IMR-90 (cell line): ENCODE data around the gene WDR89. TPM values are rescaled to one million over a fixed set of nuclear protein-coding genes. Genes with fewer than 3 reads are reported as not detected.

Source experiments
- ATAC-seq: fragments of 200-7000 bp; cut with Tn5 transposase; 2 replicates; pipeline ENCODE4 v1.9.1; 2020; ENCODE audit warnings: low read depth, mild to moderate bottlenecking, moderate library complexity
- BruUV-seq: library from RNA; stranded (reverse); fragments of 400-500 nt; replicated peaks from 2 replicates; lab custom pipeline; 2021; lab: Mats Ljungman, UMichigan
- CTCF ChIA-PET: fragments of 300-600 bp; formaldehyde crosslinking; extraction: SDS; loops from one replicate; lab custom pipeline; 2021; ENCODE audit warnings: antibody characterized with exemption; lab: Yijun Ruan, JAX
- POLR2A ChIA-PET: fragments of 300-600 bp; sonication (Branson Sonifier 250); formaldehyde crosslinking; loops from one replicate; lab custom pipeline; 2022; ENCODE audit warnings: antibody characterized with exemption; ENCODE audit not compliant: unreplicated experiment; lab: Charles Lee
- DNase-seq: peaks from one replicate; pipeline ENCODE4 v3.0.0; 2013
- H2AFZ ChIP-seq: replicated peaks from 2 replicates; pipeline ENCODE3; 2013; ENCODE audit warnings: low read length, mild to moderate bottlenecking; ENCODE audit not compliant: poor library complexity
- H2AK5ac ChIP-seq: 2 replicates; pipeline ENCODE4 v1.6.1; 2013; ENCODE audit warnings: low read depth, low read length, inconsistent platforms
- H2AK9ac ChIP-seq: replicated peaks from 2 replicates; pipeline ENCODE3; 2013; ENCODE audit warnings: mild to moderate bottlenecking, low read depth, low read length, moderate library complexity; ENCODE audit not compliant: poor library complexity
- H2BK120ac ChIP-seq: 2 replicates; pipeline ENCODE4 v1.6.1; 2013; ENCODE audit warnings: low read depth, low read length, inconsistent platforms
- H2BK15ac ChIP-seq: 3 replicates; pipeline ENCODE4 v1.6.1; 2013; ENCODE audit warnings: low read depth, low read length, inconsistent platforms
- H2BK20ac ChIP-seq: 2 replicates; pipeline ENCODE4 v1.6.1; 2013; ENCODE audit warnings: low read depth, mild to moderate bottlenecking, inconsistent platforms, low read length, moderate library complexity
- H2BK5ac ChIP-seq: 2 replicates; pipeline ENCODE4 v1.6.1; 2013; ENCODE audit warnings: mild to moderate bottlenecking, low read depth, low read length, inconsistent platforms; ENCODE audit not compliant: poor library complexity, severe bottlenecking
- H3K14ac ChIP-seq: replicated peaks from 2 replicates; pipeline ENCODE4 v1.6.1; 2013; ENCODE audit warnings: low read depth, low read length, inconsistent platforms
- H3K18ac ChIP-seq: 2 replicates; pipeline ENCODE4 v1.6.1; 2013; ENCODE audit warnings: low read depth, low read length, control low read depth
- H3K23ac ChIP-seq: 2 replicates; pipeline ENCODE4 v1.6.1; 2013; ENCODE audit warnings: low read depth, low read length, inconsistent platforms
- H3K27ac ChIP-seq: 2 replicates; pipeline ENCODE4 v1.5.1; 2013; ENCODE audit warnings: mild to moderate bottlenecking, control low read depth, low read length; ENCODE audit not compliant: insufficient read depth
- H3K27me3 ChIP-seq: 2 replicates; pipeline ENCODE4 v1.6.1; 2013; ENCODE audit warnings: low read length; ENCODE audit not compliant: control insufficient read depth, insufficient read depth
- H3K36me3 ChIP-seq: 2 replicates; pipeline ENCODE4 v1.6.1; 2013; ENCODE audit warnings: low read length, mixed read lengths; ENCODE audit not compliant: control insufficient read depth, insufficient read depth
- H3K4ac ChIP-seq: 2 replicates; pipeline ENCODE4 v1.6.1; 2013; ENCODE audit warnings: low read depth, low read length, inconsistent platforms
- H3K4me1 ChIP-seq: 2 replicates; pipeline ENCODE4 v1.6.1; 2013; ENCODE audit warnings: low read length, mixed read lengths; ENCODE audit not compliant: control insufficient read depth, insufficient read depth
- H3K4me2 ChIP-seq: 2 replicates; pipeline ENCODE4 v1.6.1; 2013; ENCODE audit warnings: low read depth, mild to moderate bottlenecking, control low read depth, low read length, moderate library complexity
- H3K4me3 ChIP-seq: 2 replicates; pipeline ENCODE4 v1.5.1; 2013; ENCODE audit warnings: low read depth, mild to moderate bottlenecking, control low read depth, low read length, moderate library complexity; ENCODE audit not compliant: insufficient read depth
- H3K56ac ChIP-seq: 2 replicates; pipeline ENCODE4 v1.6.1; 2013; ENCODE audit warnings: low read length, inconsistent platforms; ENCODE audit not compliant: insufficient read depth; ENCODE audit errors: extremely low read depth
- H3K79me1 ChIP-seq, 2 experiments: 2 replicates each; pipeline ENCODE4 v1.6.1; 2013; ENCODE audit warnings: low read length in 2 of 2, inconsistent platforms in 1 of 2, low read depth in 1 of 2
- H3K9ac ChIP-seq: 2 replicates; pipeline ENCODE4 v1.6.1; 2013; ENCODE audit warnings: low read depth, low read length, control low read depth
- H3K9me1 ChIP-seq: 2 replicates; pipeline ENCODE4 v1.6.1; 2013; ENCODE audit warnings: low read length, inconsistent platforms; ENCODE audit not compliant: insufficient read depth
- H3K9me3 ChIP-seq: 2 replicates; pipeline ENCODE4 v1.6.1; 2013; ENCODE audit warnings: low read length; ENCODE audit not compliant: control insufficient read depth, insufficient read depth
- H4K20me1 ChIP-seq: 2 replicates; pipeline ENCODE4 v1.6.1; 2013; ENCODE audit warnings: low read length, inconsistent platforms; ENCODE audit not compliant: insufficient read depth
- H4K5ac ChIP-seq: 2 replicates; pipeline ENCODE4 v1.6.1; 2013; ENCODE audit warnings: mild to moderate bottlenecking, low read depth, low read length, control low read depth
- H4K8ac ChIP-seq, 2 experiments: 2 replicates each; pipeline ENCODE4 v1.6.1; 2013; ENCODE audit warnings: low read depth in 2 of 2, low read length in 2 of 2, control low read depth in 1 of 2, inconsistent platforms in 1 of 2
- H4K91ac ChIP-seq: 2 replicates; pipeline ENCODE4 v1.6.1; 2013; ENCODE audit warnings: low read depth, low read length, inconsistent platforms; ENCODE audit not compliant: insufficient read depth
- MAFK ChIP-seq: IDR thresholded peaks from 2 replicates; pipeline ENCODE4 v1.6.1; 2012; ENCODE audit warnings: low read depth, low read length, improper control_type of control experiment
- MXI1 ChIP-seq: IDR thresholded peaks from 2 replicates; pipeline ENCODE4 v1.6.1; 2012; ENCODE audit warnings: low read depth, mild to moderate bottlenecking, low read length, moderate library complexity, borderline replicate concordance
- POLR2A ChIP-seq: IDR thresholded peaks from 2 replicates; pipeline ENCODE4 v1.6.1; 2012; ENCODE audit warnings: mild to moderate bottlenecking, low read depth, low read length
- SMC3 ChIP-seq: fragments of 150-350 bp; IDR thresholded peaks from 2 replicates; pipeline ENCODE4 v1.6.1; 2016; ENCODE audit warnings: low read depth, mild to moderate bottlenecking, antibody characterized with exemption, low read length, moderate library complexity
- USF2 ChIP-seq: fragments of 150-350 bp; IDR thresholded peaks from 2 replicates; pipeline ENCODE4 v1.6.1; 2017; ENCODE audit warnings: mild to moderate bottlenecking, antibody characterized with exemption, low read length, low read depth
- WGBS, 2 experiments: methylation state at CpG; one replicate each; pipeline versions ENCODE4 v1.1.5 to v1.1.7; 2013; ENCODE audit warnings: missing lambda C conversion rate in 2 of 2; ENCODE audit not compliant: insufficient read length in 1 of 2; ENCODE audit errors: extremely low coverage in 2 of 2; 5-methylcytosine and 5-hydroxymethylcytosine counted together
- dilution Hi-C: fragments of 300-500 bp; cut with HindIII; formaldehyde crosslinking; loops from one replicate; pipeline ENCODE4 v1.14.3; 2018; ENCODE audit warnings: low sequenced_read_pairs; ENCODE audit not compliant: unreplicated experiment
- in situ Hi-C: fragments of 300-500 bp; cut with MboI; formaldehyde crosslinking; loops from 3 replicates; pipeline ENCODE4 v1.14.3; 2019; ENCODE audit warnings: low sequenced_read_pairs, inconsistent platforms, mixed read lengths
- intact Hi-C: fragments of 100-400 bp; cut with micrococcal nuclease; formaldehyde crosslinking; loops from 2 replicates; pipeline ENCODE4 v1.10.0; 2022
- polyA plus RNA-seq, 3 experiments: library from polyadenylated mRNA; depleted of rRNA; stranded (reverse); fragments of >200 nt; gene quantifications; 2 replicates each; pipeline ENCODE4 v1.2.3, GENCODE V29; 2012; ENCODE audit warnings: low replicate concordance in 1 of 3
- total RNA-seq: library from RNA; depleted of rRNA; stranded (reverse); fragments of >200 nt; gene quantifications from 2 replicates; pipeline ENCODE4 v1.2.3, GENCODE V29; 2012

WDR89 gene
- total and polyA plus RNA-seq, 2 of the 4 experiments (the other 2 are of a cell fraction): 4.3 to 10.2 TPM

GRCh38 chr14:63616015-63616414, 25.7 kb downstream of the WDR89 start:
- H4K8ac ChIP-seq: no peak overlapping the region
- H4K20me1 ChIP-seq: no peaks in the 10 kb centered on the region
- in situ Hi-C loops (no loop called here), intact Hi-C loops (no loop called here), dilution Hi-C loops (no loop called here)
- no peak overlapping the region for H2BK15ac ChIP-seq
- no peaks in the 10 kb centered on the region for H3K27me3 ChIP-seq
- H4K91ac ChIP-seq: no peak overlapping the region
- WGBS, 2 experiments: no CpG with 5 or more reads among the region's 5 CpGs
- H3K79me1 ChIP-seq: peaks cover 19 to 42% of the 10 kb centered on the region in 2 experiments
- no peak overlapping the region for H3K4me2 ChIP-seq
- peaks cover 5% of the 10 kb centered on the region; the same call in 1 of the 2 replicates for H3K9me1 ChIP-seq
- ChIA-PET CTCF (interaction anchor here (1.1 kb wide), 1 partner anchor 227 kb away, joined by 3 read pairs; no protein-coding TSS in a partner anchor), POLR2A (no interaction called here)
- TF ChIP-seq USF2 (no peak), MXI1 (no peak), POLR2A (no peak), SMC3 (no peak), MAFK (no peak)
- H3K56ac ChIP-seq: no peak overlapping the region
- no peak overlapping the region for H2AFZ ChIP-seq
- peaks cover 2% of the 10 kb centered on the region; the same call in 1 of the 2 replicates for H3K36me3 ChIP-seq
- H4K5ac ChIP-seq: no peak overlapping the region
- no peak overlapping the region for H2AK5ac ChIP-seq
- no peak overlapping the region for H2BK20ac ChIP-seq
- H2BK5ac ChIP-seq: no peak overlapping the region
- H3K14ac ChIP-seq: no peak overlapping the region
- no peak overlapping the region for H3K4me3 ChIP-seq
- no peak overlapping the region for H3K23ac ChIP-seq
- no peak for ATAC-seq
- no TSS peak for BruUV-seq
- H2BK120ac ChIP-seq: no peak overlapping the region
- peak overlapping the region; percentile 9; the same call in 1 of the 2 replicates for H3K27ac ChIP-seq
- H3K4me1 ChIP-seq: peaks cover 6% of the 10 kb centered on the region
- no peak overlapping the region for H2AK9ac ChIP-seq
- H3K9ac ChIP-seq: no peak overlapping the region
- H3K18ac ChIP-seq: no peak overlapping the region
- no peaks in the 10 kb centered on the region for H3K9me3 ChIP-seq
- DNase-seq: no peak
- H3K4ac ChIP-seq: no peak overlapping the region
